Umbilical cord (tissue), 2 donors: Measurements from ENCODE around the gene NEB. TPM values are rescaled to one million over a fixed set of nuclear protein-coding genes. Genes with fewer than 3 reads are reported as not detected.

ENCODE experiments used
- DNase-seq: peaks from one replicate; pipeline ENCODE4 v3.0.0-alpha.2; 2015; ENCODE audit warnings: low spot score
- total RNA-seq: library from RNA; depleted of rRNA; stranded (reverse); fragments of >200 nt; gene quantifications from one replicate; pipeline ENCODE4 v1.2.3, GENCODE V29; 2014; ENCODE audit warnings: low replicate concordance; ENCODE audit not compliant: insufficient read depth

NEB gene
- total RNA-seq = 9.6 TPM

- DNase-seq = peak; percentile 18
These were observed at the start of gene NEB for GRCh38 chr2:151733771-151734672. NEB (minus strand) TSS chr2:151734476; CDS start chr2:151733156, 1,320 bp downstream.

GRCh38 chr2:151783133-151783520, 48.9 kb upstream of the NEB start:
- no peak for DNase-seq

GRCh38 chr2:151782378-151783132, 48.3 kb upstream of the NEB start:
- DNase-seq = no peak

GRCh38 chr2:151781642-151782041, 47.4 kb upstream of the NEB start:
- DNase-seq = no peak

DNA sequence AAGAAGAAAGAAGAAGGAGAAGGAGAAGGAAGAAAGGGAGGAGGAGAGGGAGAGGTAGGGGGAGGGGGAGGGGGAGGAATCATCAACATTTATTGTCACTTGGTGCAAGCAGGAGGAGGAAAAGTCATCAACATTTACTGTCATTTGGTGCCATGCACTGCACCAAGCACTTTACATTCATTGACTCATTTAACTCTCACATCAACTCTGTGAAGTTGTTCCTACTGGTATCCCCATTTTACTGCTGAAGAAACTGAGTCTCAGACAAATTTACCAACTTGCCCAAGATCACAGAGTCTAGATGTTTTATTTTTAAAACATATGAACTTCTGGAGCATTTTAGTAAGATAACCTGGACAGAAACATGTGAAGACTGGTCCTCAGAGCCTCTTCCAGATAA, 46.7 kb upstream of the NEB start:
- DNase-seq = no peak

GRCh38 chr2:151777935-151778334, 43.7 kb upstream of the NEB start:
- DNase-seq = no peak

DNA sequence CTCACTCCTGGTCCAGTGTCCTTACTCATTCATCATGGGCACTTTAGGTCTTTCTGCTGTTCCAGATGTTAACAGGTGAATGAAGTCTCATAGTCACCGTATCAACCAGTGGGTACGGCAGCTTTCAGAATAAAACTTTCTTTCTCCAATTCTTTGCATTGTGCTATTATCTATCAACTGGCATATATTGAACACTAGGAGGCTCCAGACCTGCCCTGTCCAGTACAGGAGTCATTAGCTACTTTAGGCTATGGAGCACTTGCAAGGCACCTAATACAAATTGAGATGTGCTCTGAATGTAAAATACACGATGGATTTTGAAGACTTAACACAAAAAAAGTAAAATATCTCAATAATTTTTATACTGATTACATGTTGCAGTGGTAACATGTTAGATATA, 43.2 kb upstream of the NEB start:
- DNase-seq = no peak

DNA sequence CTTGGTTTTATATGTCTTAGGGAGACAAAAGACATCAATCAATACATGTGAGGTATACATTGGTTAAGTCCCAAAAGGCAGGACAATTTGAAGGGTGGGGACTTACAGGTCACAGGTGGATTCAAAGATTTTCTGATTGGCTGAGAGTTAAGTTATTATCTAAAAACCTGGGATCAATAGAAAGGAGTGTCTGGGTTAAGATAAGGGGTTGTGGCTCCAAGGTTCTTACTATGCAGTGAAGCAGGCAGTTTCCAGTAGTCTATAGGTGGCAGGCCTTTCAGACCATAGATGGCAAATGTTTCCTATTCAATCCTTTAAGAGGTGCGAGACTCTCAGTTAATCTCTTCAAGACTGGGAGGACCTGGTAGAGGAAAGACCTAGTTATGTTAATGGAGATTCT, 42.1 kb upstream of the NEB start:
- DNase-seq = no peak

DNA sequence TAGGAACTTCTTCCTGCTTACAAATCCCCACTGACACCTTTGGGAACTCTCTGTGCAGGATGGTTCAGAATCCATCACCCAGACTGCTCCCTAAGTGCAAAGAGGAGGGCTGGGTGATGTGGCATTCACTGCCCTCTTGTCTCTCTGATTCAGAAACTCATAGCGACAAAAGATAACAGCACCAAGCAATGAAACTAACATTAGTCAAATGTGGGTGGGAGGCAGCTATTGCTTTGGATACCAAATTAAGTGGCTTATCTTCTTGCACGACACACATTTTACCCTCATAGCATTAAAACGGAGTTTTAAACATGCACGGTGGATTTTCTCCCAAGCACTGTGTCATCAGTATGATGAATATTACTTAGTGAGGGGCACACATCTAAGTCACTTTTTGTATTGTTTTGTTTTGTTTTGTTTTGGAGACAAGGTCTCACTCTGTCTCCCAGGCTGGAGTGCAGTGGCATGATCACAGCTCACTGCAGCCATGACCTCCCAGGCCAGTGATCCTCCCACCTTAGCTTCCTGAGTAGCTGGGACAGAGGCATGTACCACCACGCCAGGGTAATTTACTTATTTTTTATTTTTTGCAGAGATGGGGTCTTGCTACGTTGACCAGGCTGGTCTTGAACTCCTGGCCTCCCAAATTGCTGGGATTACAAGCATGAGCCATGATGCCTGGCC, 40.9 kb upstream of the NEB start:
- DNase-seq = peak; percentile 34

DNA sequence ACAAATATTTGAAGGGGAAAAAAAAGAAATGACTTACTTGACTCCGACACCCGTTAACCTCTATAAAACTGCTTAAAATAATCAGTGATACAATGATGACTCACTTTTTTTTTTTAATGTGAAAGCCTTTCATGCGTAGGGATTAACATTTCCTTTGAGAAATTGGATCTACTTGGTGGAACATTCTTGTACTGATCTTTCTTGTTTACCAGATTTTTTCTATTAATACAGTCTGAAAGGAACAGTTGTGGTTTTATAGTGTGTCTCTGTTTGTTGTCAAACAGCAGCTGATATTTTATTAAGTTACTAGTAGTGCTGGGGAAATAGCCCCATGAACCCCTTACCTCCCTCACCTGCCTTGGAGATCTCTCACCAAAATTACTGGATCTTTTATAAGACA, 40.2 kb upstream of the NEB start:
- peak; percentile 73 for DNase-seq

DNA sequence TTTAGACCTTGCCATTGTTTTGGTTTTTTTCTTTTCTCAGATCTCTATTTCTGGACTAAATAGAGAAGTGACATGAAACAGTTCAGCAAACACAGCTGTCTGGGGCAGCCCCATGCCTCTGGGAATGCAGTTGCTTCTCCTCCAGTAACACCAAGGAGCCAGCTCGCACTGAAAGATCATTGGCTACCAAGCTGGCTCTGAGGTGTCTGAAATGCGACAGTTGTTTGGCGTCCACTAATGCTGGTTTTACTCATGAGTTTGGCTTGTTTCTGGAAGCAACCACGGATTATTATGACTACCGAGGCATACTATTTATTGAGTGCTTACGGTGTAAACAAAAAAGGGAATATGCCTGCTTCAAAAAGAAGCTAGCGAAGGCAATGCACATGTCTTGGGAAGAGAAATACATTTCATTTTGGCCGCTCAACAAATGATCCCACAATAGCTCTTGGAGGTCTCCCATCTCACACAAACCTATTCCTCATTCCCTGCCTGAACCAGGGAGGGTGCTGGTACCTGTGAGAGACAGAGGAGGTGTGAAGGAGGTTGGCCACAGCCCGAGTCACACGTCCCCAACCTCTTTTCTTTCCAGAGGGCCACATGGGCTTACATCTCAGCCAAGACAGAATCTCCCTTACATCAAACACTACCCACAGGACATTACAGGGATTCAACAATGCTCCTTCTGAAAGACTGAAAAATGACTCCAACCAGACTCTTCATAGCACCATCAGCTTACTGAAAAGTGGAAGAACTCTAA, 37.5 kb upstream of the NEB start:
- DNase-seq = peak; percentile 12

DNA sequence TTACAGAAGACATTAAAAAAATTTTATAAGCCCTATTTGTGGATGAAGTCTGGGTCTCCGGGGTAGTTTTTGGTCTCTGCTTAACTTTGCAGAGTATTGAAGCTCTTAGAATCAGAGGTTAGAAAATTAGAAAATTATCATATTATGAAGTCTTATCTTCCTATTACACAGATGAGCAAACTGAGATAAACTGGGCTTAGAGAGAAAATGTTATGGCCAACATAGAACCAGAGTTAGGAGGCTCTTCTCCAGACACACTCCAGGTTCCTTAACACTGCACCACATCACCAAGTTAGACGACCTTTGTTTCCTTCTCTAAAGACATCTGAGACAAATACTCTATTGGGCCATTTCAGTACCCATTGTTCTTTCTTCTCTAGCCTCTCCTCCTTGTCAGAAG, 36.7 kb upstream of the NEB start:
- no peak for DNase-seq

GRCh38 chr2:151769606-151770005, 35.3 kb upstream of the NEB start:
- no peak for DNase-seq

DNA sequence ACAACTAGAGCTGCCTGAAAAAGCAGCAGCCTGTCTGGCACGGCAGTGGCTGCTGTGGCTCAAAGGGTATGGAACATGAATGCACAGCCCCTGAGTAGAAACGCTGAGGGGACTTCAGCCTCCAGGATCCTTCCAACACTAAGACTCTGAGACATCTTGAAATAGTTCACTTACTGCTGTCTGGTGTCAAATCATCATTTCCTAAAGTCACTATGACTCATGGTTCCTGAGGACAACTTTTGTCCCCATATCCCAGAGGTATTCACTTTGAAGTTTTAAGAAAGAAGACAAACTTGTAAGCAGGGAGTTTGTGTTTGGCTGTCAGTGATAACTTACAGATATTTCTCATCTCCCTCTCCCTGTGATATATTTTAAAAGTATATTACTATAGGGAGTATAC, 33.3 kb upstream of the NEB start:
- peak; percentile 46 for DNase-seq

DNA sequence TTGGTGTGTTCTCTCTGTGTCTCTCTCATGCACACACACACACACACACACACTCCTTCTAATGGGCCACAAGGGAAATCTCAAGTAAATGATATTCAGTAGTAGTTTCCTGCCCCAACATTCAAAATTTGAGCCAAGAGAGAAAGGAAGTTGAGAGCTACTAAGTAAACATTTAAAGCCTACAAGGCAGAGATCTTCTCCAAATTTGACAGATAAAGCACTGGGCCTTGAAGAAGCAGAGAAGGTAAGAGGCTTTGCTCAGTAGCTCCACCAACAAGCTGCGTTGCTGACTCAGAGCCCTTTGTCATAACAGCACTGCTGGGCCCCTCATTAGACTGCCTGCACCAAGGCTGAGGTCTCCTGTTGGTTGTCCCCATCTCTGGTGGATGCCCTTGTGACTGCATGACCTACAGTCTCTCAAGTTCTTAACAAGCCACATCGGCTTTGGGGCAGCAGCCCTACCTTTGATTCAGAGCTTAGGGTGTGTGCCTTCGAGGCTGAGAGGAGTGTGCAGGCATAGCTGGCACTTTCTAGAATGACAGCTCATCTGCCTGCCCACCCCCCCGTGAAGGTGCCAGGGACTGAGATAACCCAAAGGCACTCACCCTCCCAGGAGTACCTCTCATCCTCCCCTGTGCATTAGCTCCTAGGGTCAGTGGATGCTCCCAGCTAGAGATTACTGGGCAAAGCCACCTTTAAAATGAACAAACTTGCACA, 32.3 kb upstream of the NEB start:
- no peak for DNase-seq

- no peak for DNase-seq
These were observed 31.6 kb upstream of the NEB start for GRCh38 chr2:151765760-151766410.

- DNase-seq = peak; percentile 45
These were observed 28.4 kb upstream of the NEB start for GRCh38 chr2:151762694-151763093.

DNA sequence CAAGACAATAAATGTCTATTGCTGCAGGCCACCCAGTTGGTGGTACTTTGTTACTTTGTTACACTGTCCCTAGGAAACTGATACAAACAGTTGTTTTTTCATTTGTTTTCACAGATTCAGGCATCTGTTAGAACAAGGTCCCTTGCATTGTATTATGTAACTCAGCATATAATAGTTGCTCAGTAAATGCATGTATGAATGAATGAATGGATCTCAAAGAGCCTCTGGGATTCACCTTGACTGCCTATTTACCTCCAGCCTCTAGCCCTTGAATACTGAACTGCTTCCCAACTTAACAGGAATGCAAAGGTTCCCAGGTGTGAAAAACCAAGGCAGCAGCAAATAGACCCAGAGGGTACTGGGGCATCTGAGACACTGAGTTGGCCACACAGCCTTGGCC, 27.4 kb upstream of the NEB start:
- no peak for DNase-seq

- DNase-seq = no peak
These were observed 26.9 kb upstream of the NEB start for GRCh38 chr2:151761193-151761592.

DNA sequence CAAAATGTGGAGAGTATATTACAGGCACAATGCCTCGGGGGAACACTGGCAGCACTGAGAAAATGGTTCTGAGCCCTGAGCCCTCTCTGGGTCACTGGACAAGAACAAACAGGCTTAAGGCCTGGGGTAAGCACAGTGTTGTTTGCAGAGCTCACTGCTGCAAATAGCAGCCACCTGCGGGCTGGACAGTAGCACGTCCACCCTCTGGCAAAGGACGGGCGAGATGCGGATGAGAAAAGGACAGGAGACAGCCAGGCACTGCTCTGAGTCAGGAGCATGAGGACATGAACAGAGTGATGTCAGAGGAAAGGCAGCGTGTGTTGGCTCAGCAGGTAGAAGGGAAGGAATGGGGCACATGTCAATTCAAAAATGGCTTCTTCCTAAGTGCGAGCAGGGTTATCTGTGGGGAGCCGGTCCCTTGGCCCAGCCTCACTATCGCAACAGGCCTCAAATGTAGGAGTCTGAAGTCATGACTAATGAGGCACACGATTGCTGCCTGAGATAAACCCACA, 25.9 kb upstream of the NEB start:
- DNase-seq = no peak
